HepG2 (cell line): ENCODE measurements around the gene GLB1L. TPM values are rescaled to one million over a fixed set of nuclear protein-coding genes. Genes with fewer than 3 reads are reported as not detected.
A peak's percentile ranks its signal among the peaks of the same experiment; 100 is the strongest.

Source experiments
- CCDC6 ChIP-seq: sonication (generic); formaldehyde crosslinking; IDR thresholded peaks from 2 replicates; pipeline ENCODE4 v1.8.1; 2022; ENCODE audit warnings: mild to moderate bottlenecking, missing genetic modification reagents, moderate library complexity
- CEBPG ChIP-seq: IDR thresholded peaks from 2 replicates; pipeline ENCODE4 v1.6.1; 2016
- FOXC1 ChIP-seq: sonication (generic); formaldehyde crosslinking; IDR thresholded peaks from 2 replicates; pipeline ENCODE4 v1.8.0; 2022; ENCODE audit warnings: mild to moderate bottlenecking, missing genetic modification reagents, borderline replicate concordance
- HNRNPH1 ChIP-seq: fragments of 200-400 bp; formaldehyde crosslinking; optimal IDR thresholded peaks from 2 replicates; pipeline ENCODE3; 2017; ENCODE audit warnings: mild to moderate bottlenecking, low read depth, low read length
- ISL2 ChIP-seq: sonication (generic); formaldehyde crosslinking; IDR thresholded peaks from 2 replicates; pipeline ENCODE4 v1.5.0; 2020; ENCODE audit warnings: missing genetic modification reagents
- PHF5A ChIP-seq: IDR thresholded peaks from one replicate; pipeline ENCODE4 v1.6.1; 2018; ENCODE audit warnings: low read depth, missing genetic modification reagents; ENCODE audit not compliant: unreplicated experiment
- STAT5B ChIP-seq: sonication (generic); formaldehyde crosslinking; IDR thresholded peaks from 2 replicates; pipeline ENCODE4 v1.4.0; 2020; ENCODE audit warnings: missing genetic modification reagents
- UBTF ChIP-seq: sonication (generic); formaldehyde crosslinking; IDR thresholded peaks from 2 replicates; pipeline ENCODE4 v1.4.0; 2020; ENCODE audit warnings: mild to moderate bottlenecking, missing genetic modification reagents
- ZNF121 ChIP-seq: sonication (generic); formaldehyde crosslinking; IDR thresholded peaks from 2 replicates; pipeline ENCODE4 v1.5.0; 2020; ENCODE audit warnings: mild to moderate bottlenecking, missing genetic modification reagents
- ZNF276 ChIP-seq: sonication (generic); formaldehyde crosslinking; IDR thresholded peaks from 2 replicates; pipeline ENCODE4 v1.4.0; 2020; ENCODE audit warnings: mild to moderate bottlenecking, low read depth, missing genetic modification reagents
- ZNF782 ChIP-seq: sonication (generic); formaldehyde crosslinking; IDR thresholded peaks from 2 replicates; pipeline ENCODE4 v1.4.0; 2020; ENCODE audit warnings: missing genetic modification reagents, mild to moderate bottlenecking, borderline replicate concordance
- ZSCAN20 ChIP-seq: sonication (generic); formaldehyde crosslinking; IDR thresholded peaks from 2 replicates; pipeline ENCODE4 v1.4.0; 2020; ENCODE audit warnings: missing genetic modification reagents, mild to moderate bottlenecking, borderline replicate concordance
- ZSCAN9 ChIP-seq: IDR thresholded peaks from 2 replicates; pipeline ENCODE4 v1.6.1; 2016; ENCODE audit warnings: borderline replicate concordance
- polyA plus RNA-seq, 8 experiments: library from polyadenylated mRNA; depleted of rRNA in 3 of 8; stranded (reverse) in 7 of 8; unstranded in 1 of 8; fragments of >200 nt; fragmentation: Illumina TruSeq in 4 of 8; extraction: Trizol in 4 of 8; gene quantifications; 2 replicates each; pipeline versions ENCODE4 v1.2.1 to v1.2.3, GENCODE V29; 2011 to 2016; ENCODE audit warnings: low read depth in 4 of 8, missing spikeins in 1 of 8, mixed read lengths in 1 of 8; ENCODE audit not compliant: insufficient read depth in 1 of 8
- total RNA-seq, 5 experiments: library from RNA; depleted of rRNA; stranded (reverse); fragments of >200 nt; fragmentation: Illumina TruSeq; extraction: Trizol; gene quantifications; 2 replicates each; pipeline ENCODE4 v1.2.3, GENCODE V29; 2016; ENCODE audit warnings: low read depth in 1 of 5
- TF ChIP-seq, protein P1 (sequence below): sonication (generic); formaldehyde crosslinking; IDR thresholded peaks from 2 replicates; pipeline ENCODE4 v1.5.1; 2020; ENCODE audit warnings: missing genetic modification reagents, mild to moderate bottlenecking, borderline replicate concordance
- TF ChIP-seq, protein P2 (sequence below): sonication (generic); formaldehyde crosslinking; IDR thresholded peaks from 2 replicates; pipeline ENCODE4 v1.8.0; 2022; ENCODE audit warnings: mild to moderate bottlenecking, missing genetic modification reagents, borderline replicate concordance
- TF ChIP-seq, protein P3 (sequence below): sonication (generic); formaldehyde crosslinking; IDR thresholded peaks from 2 replicates; pipeline ENCODE4 v1.4.0; 2020; ENCODE audit warnings: mild to moderate bottlenecking, missing genetic modification reagents
- TF ChIP-seq, protein P4 (sequence below), 2 experiments: sonication (generic) in 1 of 2; formaldehyde crosslinking in 1 of 2; IDR thresholded peaks; 2 replicates each; pipeline versions ENCODE4 v1.4.0 to v1.6.1; 2018 to 2020; ENCODE audit warnings: missing genetic modification reagents in 2 of 2, borderline replicate concordance in 1 of 2, low read depth in 1 of 2, mild to moderate bottlenecking in 1 of 2, missing biosample characterization in 1 of 2
- TF ChIP-seq, protein P5 (sequence below): sonication (generic); IDR thresholded peaks from 2 replicates; pipeline ENCODE4 v1.6.1; 2016; ENCODE audit warnings: low read depth, borderline replicate concordance

Gene GLB1L
- total and polyA plus RNA-seq, 2 of the 13 experiments (the other 11 are each of a cell fraction or from before 2014, with no cell fraction given): 6.8 to 7.3 TPM

- TF ChIP-seq ZSCAN20: no peak
- TF ChIP-seq, protein P1, sequence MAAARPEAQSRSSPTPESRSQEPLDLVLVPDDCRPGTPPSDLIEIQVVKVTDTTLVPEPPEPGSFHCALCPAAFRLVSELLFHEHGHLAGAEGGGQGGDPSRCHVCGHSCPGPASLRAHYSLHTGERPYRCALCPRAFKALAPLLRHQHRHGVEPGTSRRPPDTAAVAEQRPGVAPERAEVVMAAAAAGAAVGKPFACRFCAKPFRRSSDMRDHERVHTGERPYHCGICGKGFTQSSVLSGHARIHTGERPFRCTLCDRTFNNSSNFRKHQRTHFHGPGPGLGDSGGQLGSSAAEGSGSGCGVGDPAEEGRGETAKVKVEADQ (CRISPR knock-in tag): peak; percentile 65; the same call in 1 of the 2 replicates
- no peak for TF ChIP-seq ZNF276
- peak; percentile 62; the same call in 1 of the 2 replicates for TF ChIP-seq ZSCAN9 (CRISPR knock-in tag)
- peak; percentile 83 for TF ChIP-seq PHF5A (CRISPR knock-in tag)
- TF ChIP-seq, protein P2, sequence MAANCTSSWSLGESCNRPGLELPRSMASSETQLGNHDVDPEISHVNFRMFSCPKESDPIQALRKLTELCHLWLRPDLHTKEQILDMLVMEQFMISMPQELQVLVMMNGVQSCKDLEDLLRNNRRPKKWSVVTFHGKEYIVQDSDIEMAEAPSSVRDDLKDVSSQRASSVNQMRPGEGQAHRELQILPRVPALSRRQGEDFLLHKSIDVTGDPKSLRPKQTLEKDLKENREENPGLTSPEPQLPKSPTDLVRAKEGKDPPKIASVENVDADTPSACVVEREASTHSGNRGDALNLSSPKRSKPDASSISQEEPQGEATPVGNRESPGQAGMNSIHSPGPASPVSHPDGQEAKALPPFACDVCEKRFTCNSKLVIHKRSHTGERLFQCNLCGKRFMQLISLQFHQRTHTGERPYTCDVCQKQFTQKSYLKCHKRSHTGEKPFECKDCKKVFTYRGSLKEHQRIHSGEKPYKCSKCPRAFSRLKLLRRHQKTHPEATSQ (CRISPR knock-in tag): no peak
- no peak; the same call in 1 of the 2 replicates for TF ChIP-seq ZNF782 (CRISPR knock-in tag)
- TF ChIP-seq CEBPG: peak; percentile 73; the same call in 1 of the 2 replicates
- TF ChIP-seq, protein P3, sequence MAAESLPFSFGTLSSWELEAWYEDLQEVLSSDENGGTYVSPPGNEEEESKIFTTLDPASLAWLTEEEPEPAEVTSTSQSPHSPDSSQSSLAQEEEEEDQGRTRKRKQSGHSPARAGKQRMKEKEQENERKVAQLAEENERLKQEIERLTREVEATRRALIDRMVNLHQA (CRISPR knock-in tag): no peak
- TF ChIP-seq ISL2 (CRISPR knock-in tag): peak; percentile 64; the same call in 1 of the 2 replicates
- TF ChIP-seq, protein P4, sequence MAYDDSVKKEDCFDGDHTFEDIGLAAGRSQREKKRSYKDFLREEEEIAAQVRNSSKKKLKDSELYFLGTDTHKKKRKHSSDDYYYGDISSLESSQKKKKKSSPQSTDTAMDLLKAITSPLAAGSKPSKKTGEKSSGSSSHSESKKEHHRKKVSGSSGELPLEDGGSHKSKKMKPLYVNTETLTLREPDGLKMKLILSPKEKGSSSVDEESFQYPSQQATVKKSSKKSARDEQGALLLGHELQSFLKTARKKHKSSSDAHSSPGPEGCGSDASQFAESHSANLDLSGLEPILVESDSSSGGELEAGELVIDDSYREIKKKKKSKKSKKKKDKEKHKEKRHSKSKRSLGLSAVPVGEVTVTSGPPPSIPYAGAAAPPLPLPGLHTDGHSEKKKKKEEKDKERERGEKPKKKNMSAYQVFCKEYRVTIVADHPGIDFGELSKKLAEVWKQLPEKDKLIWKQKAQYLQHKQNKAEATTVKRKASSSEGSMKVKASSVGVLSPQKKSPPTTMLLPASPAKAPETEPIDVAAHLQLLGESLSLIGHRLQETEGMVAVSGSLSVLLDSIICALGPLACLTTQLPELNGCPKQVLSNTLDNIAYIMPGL (CRISPR knock-in tag; IDR thresholded peaks at IDR 0.05; ENCODE audit: borderline replicate concordance in 1 of 2, low read depth in 1 of 2): peak; percentile 22 to 61; a peak in 2 of 4 replicates
- TF ChIP-seq HNRNPH1: peak; percentile 75
- 0 out of 2 replicates have a peak, but pooled peaks have one; percentile 58 for TF ChIP-seq STAT5B (CRISPR knock-in tag)
- TF ChIP-seq UBTF (CRISPR knock-in tag): peak; percentile 80
- TF ChIP-seq FOXC1 (CRISPR knock-in tag): peak; percentile 4; the same call in 1 of the 2 replicates
- TF ChIP-seq ZNF121 (CRISPR knock-in tag): peak; percentile 77
- no peak for TF ChIP-seq CCDC6 (CRISPR knock-in tag)
- TF ChIP-seq, protein P5, sequence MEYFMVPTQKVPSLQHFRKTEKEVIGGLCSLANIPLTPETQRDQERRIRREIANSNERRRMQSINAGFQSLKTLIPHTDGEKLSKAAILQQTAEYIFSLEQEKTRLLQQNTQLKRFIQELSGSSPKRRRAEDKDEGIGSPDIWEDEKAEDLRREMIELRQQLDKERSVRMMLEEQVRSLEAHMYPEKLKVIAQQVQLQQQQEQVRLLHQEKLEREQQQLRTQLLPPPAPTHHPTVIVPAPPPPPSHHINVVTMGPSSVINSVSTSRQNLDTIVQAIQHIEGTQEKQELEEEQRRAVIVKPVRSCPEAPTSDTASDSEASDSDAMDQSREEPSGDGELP: no peak; the same call in 1 of the 2 replicates
Observed at GRCh38 chr2:219207884-219208740, 37.1 kb downstream of the GLB1L start (continued).
